NCI-H226 (cell line): ENCODE data around the gene CNTN1.

Source experiments
- DNase-seq: peaks from one replicate; pipeline ENCODE4 v3.0.0-alpha.2; 2015

CNTN1 gene

GRCh38 chr12:40864891-40865290, 172.7 kb downstream of the CNTN1 start:
- DNase-seq: no peak

- no peak for DNase-seq
Observed at GRCh38 chr12:40870981-40871380, 178.7 kb downstream of the CNTN1 start.

- no peak for DNase-seq
Observed at GRCh38 chr12:40874868-40875267, 182.6 kb downstream of the CNTN1 start.

GRCh38 chr12:40889329-40889728, 197.1 kb downstream of the CNTN1 start:
- no peak for DNase-seq

- no peak for DNase-seq
Observed at GRCh38 chr12:40892528-40892927, 200.3 kb downstream of the CNTN1 start.

GRCh38 chr12:40898505-40898904, 206.3 kb downstream of the CNTN1 start:
- no peak for DNase-seq

GRCh38 chr12:40903040-40903439, 210.8 kb downstream of the CNTN1 start:
- no peak for DNase-seq

- DNase-seq: peak; percentile 70
Observed at GRCh38 chr12:40907115-40907527, 214.9 kb downstream of the CNTN1 start.

GRCh38 chr12:40911676-40912075, 219.4 kb downstream of the CNTN1 start:
- DNase-seq: no peak

GRCh38 chr12:40915172-40915571, 222.9 kb downstream of the CNTN1 start:
- DNase-seq: no peak

- no peak for DNase-seq
Observed at GRCh38 chr12:40917561-40917960, 225.3 kb downstream of the CNTN1 start.

- no peak for DNase-seq
Observed at GRCh38 chr12:40921563-40922163, 229.4 kb downstream of the CNTN1 start.

- DNase-seq: no peak
Observed at GRCh38 chr12:40937891-40938290, 245.7 kb downstream of the CNTN1 start.

GRCh38 chr12:40942326-40942725, 250.1 kb downstream of the CNTN1 start:
- peak; percentile 38 for DNase-seq

- DNase-seq: no peak
Observed at GRCh38 chr12:40945772-40946171, 253.5 kb downstream of the CNTN1 start.

GRCh38 chr12:40946612-40947194, 254.5 kb downstream of the CNTN1 start:
- no peak for DNase-seq

GRCh38 chr12:40947797-40948196, 255.6 kb downstream of the CNTN1 start:
- DNase-seq: no peak

- peak; percentile 11 for DNase-seq
Observed at GRCh38 chr12:40953076-40953475, 260.8 kb downstream of the CNTN1 start.

- DNase-seq: no peak
Observed at GRCh38 chr12:40957417-40957816, 265.2 kb downstream of the CNTN1 start.

- DNase-seq: no peak
Observed at GRCh38 chr12:40959041-40959440, 266.8 kb downstream of the CNTN1 start.

GRCh38 chr12:40963751-40964150, 271.5 kb downstream of the CNTN1 start:
- no peak for DNase-seq

- no peak for DNase-seq
Observed at GRCh38 chr12:40969796-40970195, 277.6 kb downstream of the CNTN1 start.

- DNase-seq: no peak
Observed at GRCh38 chr12:40970320-40970907, 278.2 kb downstream of the CNTN1 start.

- no peak for DNase-seq
Observed at GRCh38 chr12:40971911-40972310, 279.7 kb downstream of the CNTN1 start.

GRCh38 chr12:40976546-40976945, 284.3 kb downstream of the CNTN1 start:
- DNase-seq: no peak
